HepG2 (cell line): ENCODE measurements around the gene CBX2. TPM values are rescaled to one million over a fixed set of nuclear protein-coding genes. Genes with fewer than 3 reads are reported as not detected.

Experiments
- AHDC1 ChIP-seq: sonication (generic); formaldehyde crosslinking; IDR thresholded peaks from 2 replicates; pipeline ENCODE4 v1.5.1; 2020; ENCODE audit warnings: mild to moderate bottlenecking, missing genetic modification reagents, borderline replicate concordance
- AHR ChIP-seq: IDR thresholded peaks from 2 replicates; pipeline ENCODE4 v1.6.1; 2018; ENCODE audit warnings: missing genetic modification reagents, missing compliant biosample characterization
- ATM ChIP-seq: fragments of 450-650 bp; IDR thresholded peaks from 2 replicates; pipeline ENCODE4 v1.7.1; 2017; ENCODE audit warnings: mild to moderate bottlenecking, borderline replicate concordance
- BRD4 ChIP-seq: sonication (generic); formaldehyde crosslinking; IDR thresholded peaks from 2 replicates; pipeline ENCODE4 v1.4.0; 2020; ENCODE audit warnings: missing genetic modification reagents
- DNMT1 ChIP-seq: sonication (generic); formaldehyde crosslinking; IDR thresholded peaks from 2 replicates; pipeline ENCODE4 v1.5.1; 2020; ENCODE audit warnings: mild to moderate bottlenecking, missing genetic modification reagents
- HCFC1 ChIP-seq: fragments of 150-350 bp; IDR thresholded peaks from 2 replicates; pipeline ENCODE4 v1.6.1; 2014; ENCODE audit warnings: low read depth, low read length
- HIVEP1 ChIP-seq: sonication (generic); formaldehyde crosslinking; IDR thresholded peaks from 2 replicates; pipeline ENCODE4 v1.4.0; 2020; ENCODE audit warnings: mild to moderate bottlenecking, missing genetic modification reagents
- KLF6 ChIP-seq: IDR thresholded peaks from 2 replicates; pipeline ENCODE4 v1.8.0; 2016; ENCODE audit warnings: missing biosample characterization, missing genetic modification reagents
- KMT2A ChIP-seq: sonication (generic); formaldehyde crosslinking; IDR thresholded peaks from 2 replicates; pipeline ENCODE4 v1.4.0; 2020; ENCODE audit warnings: missing genetic modification reagents
- MED1 ChIP-seq: sonication (generic); formaldehyde crosslinking; IDR thresholded peaks from 2 replicates; pipeline ENCODE4 v1.4.0; 2020; ENCODE audit warnings: missing genetic modification reagents
- MIER2 ChIP-seq: IDR thresholded peaks from 2 replicates; pipeline ENCODE4 v1.6.1; 2016; ENCODE audit warnings: missing biosample characterization, missing genetic modification reagents
- MYC ChIP-seq: sonication (generic); formaldehyde crosslinking; IDR thresholded peaks from 2 replicates; pipeline ENCODE4 v1.9.0; 2021; ENCODE audit warnings: missing genetic modification reagents, borderline replicate concordance
- NKX3-1 ChIP-seq: sonication (generic); formaldehyde crosslinking; IDR thresholded peaks from 2 replicates; pipeline ENCODE4 v1.5.0; 2020; ENCODE audit warnings: missing genetic modification reagents
- NR2F1 ChIP-seq, 2 experiments: fragments of 450-650 bp in 1 of 2; formaldehyde crosslinking in 1 of 2; IDR thresholded peaks; 2 replicates each; pipeline versions ENCODE4 v1.5.0 to v1.6.1; 2016 to 2020; ENCODE audit warnings: mild to moderate bottlenecking in 1 of 2, missing compliant biosample characterization in 1 of 2, missing genetic modification reagents in 1 of 2, moderate library complexity in 1 of 2
- PHF20 ChIP-seq: sonication (generic); formaldehyde crosslinking; IDR thresholded peaks from 2 replicates; pipeline ENCODE4 v1.5.0; 2020; ENCODE audit warnings: mild to moderate bottlenecking, missing genetic modification reagents
- ZBTB1 ChIP-seq: sonication (generic); formaldehyde crosslinking; IDR thresholded peaks from 2 replicates; pipeline ENCODE4 v1.4.0; 2020; ENCODE audit warnings: missing genetic modification reagents, borderline replicate concordance
- ZBTB7B ChIP-seq: sonication (generic); formaldehyde crosslinking; IDR thresholded peaks from 2 replicates; pipeline ENCODE4 v1.4.0; 2020; ENCODE audit warnings: missing genetic modification reagents
- ZNF136 ChIP-seq: sonication (generic); formaldehyde crosslinking; IDR thresholded peaks from 2 replicates; pipeline ENCODE4 v1.8.1; 2022; ENCODE audit warnings: low read depth, mild to moderate bottlenecking, moderate library complexity, missing genetic modification reagents
- ZNF160 ChIP-seq: sonication (generic); formaldehyde crosslinking; IDR thresholded peaks from 2 replicates; pipeline ENCODE4 v1.8.0; 2022; ENCODE audit warnings: mild to moderate bottlenecking, inconsistent platforms, missing genetic modification reagents
- ZNF234 ChIP-seq: sonication (generic); formaldehyde crosslinking; conservative IDR thresholded peaks from 2 replicates; pipeline ENCODE4 v1.5.1; 2020; ENCODE audit warnings: mild to moderate bottlenecking, missing genetic modification reagents
- ZNF34 ChIP-seq: sonication (generic); formaldehyde crosslinking; IDR thresholded peaks from 2 replicates; pipeline ENCODE4 v1.4.0; 2020; ENCODE audit warnings: mild to moderate bottlenecking, missing genetic modification reagents, borderline replicate concordance
- ZNF546 ChIP-seq: sonication (generic); formaldehyde crosslinking; conservative IDR thresholded peaks from 2 replicates; pipeline ENCODE4 v1.8.1; 2023; ENCODE audit warnings: mild to moderate bottlenecking, missing genetic modification reagents
- ZZZ3 ChIP-seq: sonication (generic); formaldehyde crosslinking; IDR thresholded peaks from 2 replicates; pipeline ENCODE4 v1.4.0; 2020; ENCODE audit warnings: missing genetic modification reagents, mild to moderate bottlenecking, borderline replicate concordance
- polyA plus RNA-seq, 8 experiments: library from polyadenylated mRNA; depleted of rRNA in 3 of 8; stranded (reverse) in 7 of 8; unstranded in 1 of 8; fragments of >200 nt; fragmentation: Illumina TruSeq in 4 of 8; extraction: Trizol in 4 of 8; gene quantifications; 2 replicates each; pipeline versions ENCODE4 v1.2.1 to v1.2.3, GENCODE V29; 2011 to 2016; ENCODE audit warnings: low read depth in 4 of 8, missing spikeins in 1 of 8, mixed read lengths in 1 of 8; ENCODE audit not compliant: insufficient read depth in 1 of 8
- total RNA-seq, 5 experiments: library from RNA; depleted of rRNA; stranded (reverse); fragments of >200 nt; fragmentation: Illumina TruSeq; extraction: Trizol; gene quantifications; 2 replicates each; pipeline ENCODE4 v1.2.3, GENCODE V29; 2016; ENCODE audit warnings: low read depth in 1 of 5
- TF ChIP-seq, protein P1 (sequence below): sonication (generic); formaldehyde crosslinking; IDR thresholded peaks from 2 replicates; pipeline ENCODE4 v1.4.0; 2020; ENCODE audit warnings: missing genetic modification reagents

The CBX2 gene
- total and polyA plus RNA-seq, 2 of the 13 experiments (the other 11 are each of a cell fraction or from before 2014, with no cell fraction given) = 14.5 to 31.1 TPM

- peak; percentile 47; the same call in 1 of the 2 replicates for TF ChIP-seq ZNF160 (CRISPR knock-in tag)
- TF ChIP-seq ZBTB7B (CRISPR knock-in tag) = peak; percentile 90
- peak; percentile 69 to 94 for TF ChIP-seq NR2F1 (CRISPR knock-in tag; IDR thresholded peaks at IDR 0.05)
- peak; percentile 78; the same call in 1 of the 2 replicates for TF ChIP-seq AHR (CRISPR knock-in tag)
- TF ChIP-seq, protein P1, sequence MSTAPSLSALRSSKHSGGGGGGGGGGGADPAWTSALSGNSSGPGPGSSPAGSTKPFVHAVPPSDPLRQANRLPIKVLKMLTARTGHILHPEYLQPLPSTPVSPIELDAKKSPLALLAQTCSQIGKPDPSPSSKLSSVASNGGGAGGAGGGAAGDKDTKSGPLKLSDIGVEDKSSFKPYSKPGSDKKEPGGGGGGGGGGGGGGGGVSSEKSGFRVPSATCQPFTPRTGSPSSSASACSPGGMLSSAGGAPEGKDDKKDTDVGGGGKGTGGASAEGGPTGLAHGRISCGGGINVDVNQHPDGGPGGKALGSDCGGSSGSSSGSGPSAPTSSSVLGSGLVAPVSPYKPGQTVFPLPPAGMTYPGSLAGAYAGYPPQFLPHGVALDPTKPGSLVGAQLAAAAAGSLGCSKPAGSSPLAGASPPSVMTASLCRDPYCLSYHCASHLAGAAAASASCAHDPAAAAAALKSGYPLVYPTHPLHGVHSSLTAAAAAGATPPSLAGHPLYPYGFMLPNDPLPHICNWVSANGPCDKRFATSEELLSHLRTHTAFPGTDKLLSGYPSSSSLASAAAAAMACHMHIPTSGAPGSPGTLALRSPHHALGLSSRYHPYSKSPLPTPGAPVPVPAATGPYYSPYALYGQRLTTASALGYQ (CRISPR knock-in tag) = peak; percentile 61
- TF ChIP-seq KMT2A (CRISPR knock-in tag) = peak; percentile 61; the same call in 1 of the 2 replicates
- 0 out of 2 replicates have a peak, but pooled peaks have one; percentile 46 for TF ChIP-seq ZZZ3 (CRISPR knock-in tag)
- TF ChIP-seq NKX3-1 (CRISPR knock-in tag) = peak; percentile 78; the same call in 1 of the 2 replicates
- peak; percentile 41; the same call in 1 of the 2 replicates for TF ChIP-seq HIVEP1 (CRISPR knock-in tag)
- TF ChIP-seq ZNF234 = no peak
- TF ChIP-seq ZNF34 (CRISPR knock-in tag) = no peak
- TF ChIP-seq MIER2 = peak; percentile 82
- peak; percentile 51; the same call in 1 of the 2 replicates for TF ChIP-seq ZBTB1
- TF ChIP-seq MYC = peak; percentile 18; the same call in 1 of the 2 replicates
- no peak for TF ChIP-seq HCFC1
- no peak for TF ChIP-seq ZNF546 (CRISPR knock-in tag)
- no peak for TF ChIP-seq ATM
- 0 out of 2 replicates have a peak, but pooled peaks have one; percentile 27 for TF ChIP-seq DNMT1
- TF ChIP-seq PHF20 = no peak
- 0 out of 2 replicates have a peak, but pooled peaks have one; percentile 59 for TF ChIP-seq BRD4 (CRISPR knock-in tag)
- TF ChIP-seq ZNF136 (CRISPR knock-in tag) = peak; percentile 83
- TF ChIP-seq KLF6 = peak; percentile 89; the same call in 1 of the 2 replicates
- TF ChIP-seq AHDC1 = peak; percentile 91; the same call in 1 of the 2 replicates
- peak; percentile 97 for TF ChIP-seq MED1 (CRISPR knock-in tag)
Observed at GRCh38 chr17:79822583-79823124, 44.7 kb downstream of the CBX2 start (continued).
